Mucosa of descending colon (tissue), 3 donors: ENCODE measurements around the gene DLG2. TPM values are rescaled to one million over a fixed set of nuclear protein-coding genes. Genes with fewer than 3 reads are reported as not detected.
"Not testable (repeated sequence)": the region's sequence is repeated elsewhere in the genome, so short reads cannot be mapped to it uniquely, and the experiment has no call there.

Experiments used
- ATAC-seq: fragments of 200-7000 bp; cut with Tn5 transposase; one replicate; pipeline ENCODE4 v1.9.1; 2020; ENCODE audit warnings: mild to moderate bottlenecking, moderate library complexity
- DNase-seq, 3 donors: peaks; one replicate each; pipeline ENCODE4 v3.0.0-alpha.2; 2020
- H3K36me3 ChIP-seq: fragments of 200-600 bp; one replicate; pipeline ENCODE4 v1.8.0; 2021; ENCODE audit warnings: low read depth, mild to moderate bottlenecking
- H3K4me1 ChIP-seq: fragments of 200-600 bp; one replicate; pipeline ENCODE4 v1.8.0; 2021; ENCODE audit warnings: low read depth, mild to moderate bottlenecking
- H3K4me3 ChIP-seq: fragments of 200-600 bp; one replicate; pipeline ENCODE4 v1.8.0; 2021; ENCODE audit warnings: mild to moderate bottlenecking
- H3K9me3 ChIP-seq: fragments of 200-600 bp; one replicate; pipeline ENCODE4 v1.8.0; 2021; ENCODE audit warnings: mild to moderate bottlenecking
- intact Hi-C, 2 donors: fragments of 100-400 bp; cut with DNase I in 1 of 2; cut with micrococcal nuclease in 1 of 2; formaldehyde crosslinking; loops; one replicate each; pipeline versions ENCODE4 v1.11.0 to v1.11.1; 2022; cut with DNase I, micrococcal nuclease
- total RNA-seq, 3 donors: library from RNA; stranded (reverse); fragmentation: NEBNext Ultra II Directional in 2 of 3; extraction: Animal tissue kit (Norgen Biotek cat#: 25700) in 2 of 3; gene quantifications; one replicate each; pipeline versions ENCODE4 v1.2.1 to v1.2.4, GENCODE V29; 2021 to 2023
- TF ChIP-seq, protein P1 (sequence below): fragments of 200-600 bp; IDR thresholded peaks from one replicate; pipeline ENCODE4 v1.8.0; 2022; ENCODE audit warnings: antibody characterized with exemption, mild to moderate bottlenecking
- donor health status: DM: no; HTN: no; CAD: no; lungs with moderate emphysema.
- donor health status: DM: no; HTN: no; CAD: no.
- donor health status: DM: no; HTN: yes; CAD: no.

Gene DLG2
- total RNA-seq, 3 donors from 2014 or later, result 2.1 to 11.1 (median 2.4) TPM

DNA sequence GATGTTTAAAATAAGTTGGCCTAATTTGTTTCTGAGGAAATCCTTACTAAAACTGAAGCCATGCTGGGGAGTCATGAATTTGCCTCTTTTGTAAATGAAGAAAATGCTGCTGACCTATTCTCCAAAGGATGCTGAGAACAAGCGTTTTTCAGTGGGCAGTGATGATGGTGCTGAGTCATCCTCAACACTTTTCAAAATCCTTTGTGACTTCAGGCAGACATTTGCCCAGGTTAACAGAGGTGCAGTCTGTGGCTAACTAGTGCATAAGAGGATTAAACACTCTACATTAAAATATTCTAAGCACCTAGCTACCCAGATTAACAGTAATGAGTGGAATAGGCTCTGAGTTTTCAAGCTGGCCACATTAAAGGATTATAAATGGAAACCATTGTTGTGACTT, 509.0 kb downstream of the DLG2 start:
- Histone ChIP-seq H3K4me1 (no peaks in the 10 kb centered on the region), H3K9me3 (no peaks in the 10 kb centered on the region), H3K4me3 (no peak overlapping the region), H3K36me3 (no peaks in the 10 kb centered on the region)
- intact Hi-C loops, result no loop called here
- TF ChIP-seq, protein P1, sequence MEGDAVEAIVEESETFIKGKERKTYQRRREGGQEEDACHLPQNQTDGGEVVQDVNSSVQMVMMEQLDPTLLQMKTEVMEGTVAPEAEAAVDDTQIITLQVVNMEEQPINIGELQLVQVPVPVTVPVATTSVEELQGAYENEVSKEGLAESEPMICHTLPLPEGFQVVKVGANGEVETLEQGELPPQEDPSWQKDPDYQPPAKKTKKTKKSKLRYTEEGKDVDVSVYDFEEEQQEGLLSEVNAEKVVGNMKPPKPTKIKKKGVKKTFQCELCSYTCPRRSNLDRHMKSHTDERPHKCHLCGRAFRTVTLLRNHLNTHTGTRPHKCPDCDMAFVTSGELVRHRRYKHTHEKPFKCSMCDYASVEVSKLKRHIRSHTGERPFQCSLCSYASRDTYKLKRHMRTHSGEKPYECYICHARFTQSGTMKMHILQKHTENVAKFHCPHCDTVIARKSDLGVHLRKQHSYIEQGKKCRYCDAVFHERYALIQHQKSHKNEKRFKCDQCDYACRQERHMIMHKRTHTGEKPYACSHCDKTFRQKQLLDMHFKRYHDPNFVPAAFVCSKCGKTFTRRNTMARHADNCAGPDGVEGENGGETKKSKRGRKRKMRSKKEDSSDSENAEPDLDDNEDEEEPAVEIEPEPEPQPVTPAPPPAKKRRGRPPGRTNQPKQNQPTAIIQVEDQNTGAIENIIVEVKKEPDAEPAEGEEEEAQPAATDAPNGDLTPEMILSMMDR, result no peak
- ATAC-seq, result no peak
- DNase-seq, result no peak

DNA sequence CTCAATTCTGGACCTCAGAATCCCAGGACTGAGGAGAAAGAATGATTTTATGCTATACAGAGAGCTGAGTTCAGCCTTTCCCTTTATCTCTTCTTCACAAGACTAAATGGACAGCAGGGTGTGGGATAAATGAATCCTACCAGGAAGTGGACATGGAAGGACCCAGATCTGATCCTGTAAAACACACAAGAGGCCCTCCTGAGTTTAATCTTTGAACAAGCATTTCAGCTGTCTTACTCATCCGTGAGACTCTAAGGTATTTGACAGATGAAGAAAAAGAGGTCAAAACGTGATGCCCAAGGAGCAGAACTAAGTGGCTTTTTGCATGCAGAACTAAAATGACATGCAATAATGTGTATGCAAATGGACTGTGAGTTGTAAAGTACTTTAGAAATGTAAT, 511.3 kb downstream of the DLG2 start:
- no peak for DNase-seq
- H3K4me3 ChIP-seq, result no peak overlapping the region
- no peaks in the 10 kb centered on the region for H3K36me3 ChIP-seq
- H3K9me3 ChIP-seq, result no peaks in the 10 kb centered on the region
- H3K4me1 ChIP-seq, result no peaks in the 10 kb centered on the region
- ATAC-seq, result no peak
- TF ChIP-seq, protein P1, result no peak
- intact Hi-C loops, result no loop called here

DNA sequence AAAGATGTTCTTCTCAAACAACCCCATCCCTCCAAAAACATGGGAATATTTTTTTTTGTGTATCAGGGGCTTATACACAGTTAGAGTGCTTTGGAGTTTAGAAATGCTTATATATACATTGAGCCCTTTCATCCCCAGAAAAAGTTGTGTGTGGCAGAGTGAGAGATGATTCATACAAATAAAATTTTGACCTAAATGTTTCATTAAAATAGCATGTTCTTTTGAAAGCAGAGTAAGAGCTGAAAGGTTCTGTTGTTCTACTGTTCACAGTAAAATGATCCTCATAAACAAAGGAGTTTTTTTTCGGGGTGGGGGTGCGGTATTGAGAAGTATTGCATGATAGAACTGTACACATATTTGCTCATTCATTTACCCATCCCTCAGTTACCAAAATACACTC, 512.4 kb downstream of the DLG2 start:
- Histone ChIP-seq H3K4me1 (no peaks in the 10 kb centered on the region), H3K9me3 (no peaks in the 10 kb centered on the region), H3K4me3 (no peak overlapping the region), H3K36me3 (no peaks in the 10 kb centered on the region)
- DNase-seq, result no peak
- intact Hi-C loops, result no loop called here
- TF ChIP-seq, protein P1, result no peak
- ATAC-seq, result no peak

DNA sequence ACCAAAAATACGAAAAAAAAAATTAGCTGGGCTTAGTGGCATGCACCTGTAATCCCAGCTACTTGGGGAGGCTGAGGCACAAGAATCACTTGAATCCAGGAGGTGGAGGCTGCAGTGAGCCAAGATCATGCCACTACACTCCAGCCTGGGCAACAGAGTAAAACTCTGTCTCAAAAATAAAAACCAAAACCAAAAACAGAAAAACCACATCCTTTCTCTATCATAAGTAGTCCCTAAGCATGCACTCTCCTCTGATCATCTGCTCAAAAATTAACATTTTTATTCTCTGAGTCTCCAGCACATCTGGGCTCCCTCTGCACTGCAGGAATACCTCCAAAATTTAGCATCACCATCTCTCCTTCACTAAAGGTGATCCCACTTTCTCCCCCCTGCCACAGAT, 516.9 kb downstream of the DLG2 start:
- H3K4me3 ChIP-seq, H3K4me1 ChIP-seq, H3K9me3 ChIP-seq, DNase-seq, H3K36me3 ChIP-seq, ATAC-seq, intact Hi-C loops: not testable (repeated sequence)

DNA sequence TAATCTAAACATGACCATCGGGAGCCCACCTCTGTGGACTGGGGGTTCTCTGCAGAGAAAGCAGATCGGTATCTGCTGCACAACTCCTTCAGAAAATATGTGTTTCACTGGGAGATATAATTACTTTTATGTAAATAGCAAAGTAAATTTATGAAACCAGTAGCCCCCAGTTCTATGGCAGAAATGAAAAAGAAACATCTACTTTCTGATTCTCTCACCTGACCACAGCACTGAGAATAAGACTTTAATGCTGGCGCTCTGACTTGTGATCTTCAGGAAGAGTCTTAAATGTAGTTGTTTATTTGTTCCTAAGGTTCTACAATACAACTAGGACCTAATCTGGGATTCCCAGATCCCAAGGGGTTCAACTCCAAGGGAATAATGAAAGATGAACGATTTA, 518.0 kb downstream of the DLG2 start:
- TF ChIP-seq, protein P1, result no peak
- intact Hi-C loops, result no loop called here
- no peak for DNase-seq
- Histone ChIP-seq H3K9me3 (no peaks in the 10 kb centered on the region), H3K4me3 (no peak overlapping the region), H3K36me3 (no peaks in the 10 kb centered on the region), H3K4me1 (no peaks in the 10 kb centered on the region)
- no peak for ATAC-seq

DNA sequence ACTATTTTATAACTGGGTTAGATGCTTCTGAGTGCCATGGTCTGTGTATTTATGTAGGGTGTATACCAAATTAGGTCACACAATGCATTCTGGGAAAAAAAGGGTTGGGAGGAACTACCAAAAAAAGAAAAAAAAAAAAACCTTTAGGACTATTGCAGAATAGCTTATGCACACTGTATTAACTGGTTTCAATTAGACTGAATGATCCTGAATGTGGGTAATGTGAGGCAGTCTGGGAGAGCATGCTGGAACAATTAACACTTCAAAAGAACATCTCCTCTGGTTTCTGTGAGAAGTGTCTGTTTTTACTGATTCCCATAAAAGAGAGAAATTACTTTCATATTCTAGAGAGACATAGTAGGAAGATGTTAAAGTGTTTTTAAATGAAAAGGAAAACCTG, 521.3 kb downstream of the DLG2 start:
- DNase-seq, result no peak
- Histone ChIP-seq H3K4me3 (no peak overlapping the region), H3K4me1 (no peaks in the 10 kb centered on the region), H3K36me3 (no peaks in the 10 kb centered on the region), H3K9me3 (no peaks in the 10 kb centered on the region)
- no peak for ATAC-seq
- TF ChIP-seq, protein P1, result no peak
- intact Hi-C loops, result no loop called here
